GM12878 (cell line): ENCODE results near the gene INTS13. TPM values are rescaled to one million over a fixed set of nuclear protein-coding genes. Genes with fewer than 3 reads are reported as not detected.

Experiments used
- BACH1 ChIP-seq: fragments of 450-650 bp; IDR thresholded peaks from 2 replicates; pipeline ENCODE4 v1.6.1; 2017; ENCODE audit warnings: mild to moderate bottlenecking, borderline replicate concordance
- BCL11A ChIP-seq: IDR thresholded peaks from 2 replicates; pipeline ENCODE4 v1.6.1; 2011; ENCODE audit warnings: low read depth, low read length
- DPF2 ChIP-seq: fragments of 450-650 bp; IDR thresholded peaks from 2 replicates; pipeline ENCODE4 v1.6.1; 2017; ENCODE audit warnings: mild to moderate bottlenecking
- ETV6 ChIP-seq, 2 experiments: fragments of 450-650 bp in 1 of 2; IDR thresholded peaks in 1 of 2; conservative IDR thresholded peaks in 1 of 2; 2 replicates each; pipeline ENCODE4 v1.6.1; 2014; ENCODE audit warnings: antibody characterized with exemption in 1 of 2, borderline replicate concordance in 1 of 2, low read depth in 1 of 2, mild to moderate bottlenecking in 1 of 2, moderate library complexity in 1 of 2
- HCFC1 ChIP-seq: fragments of 150-350 bp; IDR thresholded peaks from 2 replicates; pipeline ENCODE4 v1.6.1; 2014; ENCODE audit warnings: low read length
- HDAC2 ChIP-seq: fragments of 200-600 bp; sonication (generic); IDR thresholded peaks from 2 replicates; pipeline ENCODE4 v1.6.1; 2017
- MAX ChIP-seq: IDR thresholded peaks from 2 replicates; pipeline ENCODE4 v1.6.1; 2012; ENCODE audit warnings: low read depth, low read length, improper control_type of control experiment
- MYB ChIP-seq: fragments of 150-350 bp; IDR thresholded peaks from 2 replicates; pipeline ENCODE4 v1.6.1; 2014; ENCODE audit warnings: mild to moderate bottlenecking, low read depth, low read length, borderline replicate concordance
- NR2C2 ChIP-seq: IDR thresholded peaks from 2 replicates; pipeline ENCODE4 v1.6.1; 2011; ENCODE audit warnings: borderline replicate concordance, low read depth; ENCODE audit not compliant: control insufficient read depth, insufficient read length
- PBX3 ChIP-seq: IDR thresholded peaks from 2 replicates; pipeline ENCODE4 v1.6.1; 2011; ENCODE audit warnings: mild to moderate bottlenecking, low read depth, low read length, moderate library complexity; ENCODE audit not compliant: insufficient replicate concordance
- POU2F2 ChIP-seq: IDR thresholded peaks from 3 replicates; pipeline ENCODE4 v1.6.1; 2011; ENCODE audit warnings: low read depth, mild to moderate bottlenecking, low read length, borderline replicate concordance
- RAD21 ChIP-seq: IDR thresholded peaks from 2 replicates; pipeline ENCODE4 v1.6.1; 2011; ENCODE audit warnings: mild to moderate bottlenecking, low read depth, low read length, moderate library complexity; ENCODE audit not compliant: insufficient read depth
- RFX5 ChIP-seq: IDR thresholded peaks from 2 replicates; pipeline ENCODE4 v1.6.1; 2011; ENCODE audit warnings: low read depth, low read length, improper control_type of control experiment
- SIN3A ChIP-seq: IDR thresholded peaks from 2 replicates; pipeline ENCODE4 v1.6.1; 2012; ENCODE audit warnings: low read depth, low read length, improper control_type of control experiment
- TCF7 ChIP-seq: IDR thresholded peaks from 2 replicates; pipeline ENCODE4 v1.6.1; 2014; ENCODE audit warnings: antibody characterized with exemption, borderline replicate concordance
- ZNF217 ChIP-seq: fragments of 450-650 bp; IDR thresholded peaks from 2 replicates; pipeline ENCODE4 v1.6.1; 2017; ENCODE audit warnings: antibody characterized with exemption, mild to moderate bottlenecking
- ZNF384 ChIP-seq: IDR thresholded peaks from 2 replicates; pipeline ENCODE4 v1.6.1; 2012; ENCODE audit warnings: low read depth, mild to moderate bottlenecking, low read length, improper control_type of control experiment, borderline replicate concordance
- ZSCAN29 ChIP-seq: fragments of 450-650 bp; IDR thresholded peaks from 2 replicates; pipeline ENCODE4 v1.6.1; 2017; ENCODE audit warnings: mild to moderate bottlenecking, moderate library complexity
- polyA plus RNA-seq, 11 experiments: library from polyadenylated mRNA; depleted of rRNA in 4 of 11; unstranded in 6 of 11; stranded (reverse) in 5 of 11; fragments of >200 nt; fragmentation: Nextera tagmentation in 4 of 11; fragmentation: Illumina TruSeq in 1 of 11; extraction: Ambion mirVana in 4 of 11; extraction: Trizol in 1 of 11; gene quantifications; 1 replicate in 1 of 11; 2 replicates in 10 of 11; pipeline versions ENCODE4 v1.2.1 to v1.2.3, GENCODE V29; 2011 to 2016; ENCODE audit warnings: inconsistent platforms in 2 of 11, missing spikeins in 2 of 11, low read depth in 1 of 11
- total RNA-seq, 4 experiments: library from RNA; depleted of rRNA in 3 of 4; stranded (reverse); fragments of >200 nt in 3 of 4; fragmentation: Illumina TruSeq in 1 of 4; extraction: Trizol in 1 of 4; gene quantifications; 2 replicates each; pipeline versions ENCODE4 v1.2.1 to v1.2.3, GENCODE V29; 2013 to 2021
- TF ChIP-seq, protein P1 (sequence below): fragments of 450-650 bp; IDR thresholded peaks from 2 replicates; pipeline ENCODE4 v1.6.1; 2018; ENCODE audit warnings: borderline replicate concordance, mild to moderate bottlenecking; ENCODE audit not compliant: partially characterized antibody
- TF ChIP-seq, protein P2 (sequence below): fragments of 450-650 bp; conservative IDR thresholded peaks from 2 replicates; pipeline ENCODE4 v1.6.1; 2017; ENCODE audit warnings: mild to moderate bottlenecking, moderate library complexity
- TF ChIP-seq, protein P3 (sequence below): fragments of 450-650 bp; IDR thresholded peaks from 2 replicates; pipeline ENCODE4 v1.6.1; 2017; ENCODE audit warnings: antibody characterized with exemption, mild to moderate bottlenecking, moderate library complexity

The INTS13 gene
- total and polyA plus RNA-seq, 10 of the 15 experiments (the other 5 are each of a cell fraction or from before 2014, with no cell fraction given) = 33.4 to 72.0 (median 59.9) TPM

DNA sequence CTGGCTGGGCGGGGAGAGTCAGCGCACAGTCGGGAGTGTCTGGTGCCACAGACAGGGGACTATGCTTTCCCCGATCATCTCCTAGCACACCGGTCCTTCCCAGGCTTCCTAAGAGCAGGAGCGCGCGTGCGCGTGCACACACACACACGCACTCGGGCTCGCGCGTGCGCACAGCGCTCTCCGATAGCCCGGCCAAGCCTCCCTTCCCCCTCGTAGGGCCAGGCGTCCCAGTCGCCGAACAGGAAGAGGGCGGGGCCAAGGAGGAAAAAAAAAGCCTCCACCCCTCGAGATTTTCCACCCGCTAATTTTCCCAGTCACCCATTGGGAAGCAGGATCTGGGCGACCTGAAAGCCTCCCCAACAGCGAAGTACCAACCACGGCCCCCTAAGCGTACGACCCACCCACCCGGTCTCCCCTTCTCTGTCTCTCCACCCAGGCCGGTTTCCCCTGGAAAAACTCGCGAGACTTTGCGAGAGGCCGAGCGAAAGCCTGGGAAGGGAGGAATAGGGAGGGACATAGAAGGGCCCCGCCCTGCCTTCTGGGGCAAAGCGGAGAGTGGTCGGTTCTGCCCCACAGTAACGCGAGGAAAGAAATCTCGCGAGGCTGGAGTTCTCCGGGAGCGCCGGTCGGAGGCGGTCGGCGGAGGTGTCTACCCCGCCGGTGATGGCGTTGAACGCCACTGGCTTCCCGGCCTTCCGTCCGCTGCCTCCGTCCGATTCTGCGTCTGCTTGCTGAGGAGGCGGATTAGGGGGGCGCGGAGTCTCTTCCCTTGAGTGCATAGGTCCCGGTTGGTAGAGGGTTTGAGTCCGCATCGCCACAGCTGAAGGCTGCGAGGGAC lies at the start of gene INTS13, which contains the start of gene FGFR1OP2 (continued):
- TF ChIP-seq, protein P1, sequence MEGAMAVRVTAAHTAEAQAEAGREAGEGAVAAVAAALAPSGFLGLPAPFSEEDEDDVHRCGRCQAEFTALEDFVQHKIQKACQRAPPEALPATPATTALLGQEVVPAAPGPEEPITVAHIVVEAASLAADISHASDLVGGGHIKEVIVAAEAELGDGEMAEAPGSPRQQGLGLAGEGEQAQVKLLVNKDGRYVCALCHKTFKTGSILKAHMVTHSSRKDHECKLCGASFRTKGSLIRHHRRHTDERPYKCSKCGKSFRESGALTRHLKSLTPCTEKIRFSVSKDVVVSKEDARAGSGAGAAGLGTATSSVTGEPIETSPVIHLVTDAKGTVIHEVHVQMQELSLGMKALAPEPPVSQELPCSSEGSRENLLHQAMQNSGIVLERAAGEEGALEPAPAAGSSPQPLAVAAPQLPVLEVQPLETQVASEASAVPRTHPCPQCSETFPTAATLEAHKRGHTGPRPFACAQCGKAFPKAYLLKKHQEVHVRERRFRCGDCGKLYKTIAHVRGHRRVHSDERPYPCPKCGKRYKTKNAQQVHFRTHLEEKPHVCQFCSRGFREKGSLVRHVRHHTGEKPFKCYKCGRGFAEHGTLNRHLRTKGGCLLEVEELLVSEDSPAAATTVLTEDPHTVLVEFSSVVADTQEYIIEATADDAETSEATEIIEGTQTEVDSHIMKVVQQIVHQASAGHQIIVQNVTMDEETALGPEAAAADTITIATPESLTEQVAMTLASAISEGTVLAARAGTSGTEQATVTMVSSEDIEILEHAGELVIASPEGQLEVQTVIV = peak; percentile 63
- TF ChIP-seq PBX3 (no peak), ZSCAN29 (no peak), POU2F2 (peak; percentile 70; the same call in 2 of the 3 replicates), ZNF217 (no peak), BACH1 (peak; percentile 77), BCL11A (no peak), MAX (0 out of 2 replicates have a peak, but pooled peaks have one; percentile 63), DPF2 (0 out of 2 replicates have a peak, but pooled peaks have one; percentile 13), NR2C2 (no peak), RFX5 (peak; percentile 11; the same call in 1 of the 2 replicates), RAD21 (no peak), HDAC2 (no peak), SIN3A (peak; percentile 44; the same call in 1 of the 2 replicates), ZNF384 (peak; percentile 96), MYB (no peak), HCFC1 (0 out of 2 replicates have a peak, but pooled peaks have one; percentile 12), ETV6 (conservative IDR thresholded peaks at IDR 0.05 in 1 of 2, IDR thresholded peaks at IDR 0.05 in 1 of 2; ENCODE audit: borderline replicate concordance in 1 of 2, low read depth in 1 of 2) (no peak), TCF7 (no peak)
- TF ChIP-seq, protein P2, sequence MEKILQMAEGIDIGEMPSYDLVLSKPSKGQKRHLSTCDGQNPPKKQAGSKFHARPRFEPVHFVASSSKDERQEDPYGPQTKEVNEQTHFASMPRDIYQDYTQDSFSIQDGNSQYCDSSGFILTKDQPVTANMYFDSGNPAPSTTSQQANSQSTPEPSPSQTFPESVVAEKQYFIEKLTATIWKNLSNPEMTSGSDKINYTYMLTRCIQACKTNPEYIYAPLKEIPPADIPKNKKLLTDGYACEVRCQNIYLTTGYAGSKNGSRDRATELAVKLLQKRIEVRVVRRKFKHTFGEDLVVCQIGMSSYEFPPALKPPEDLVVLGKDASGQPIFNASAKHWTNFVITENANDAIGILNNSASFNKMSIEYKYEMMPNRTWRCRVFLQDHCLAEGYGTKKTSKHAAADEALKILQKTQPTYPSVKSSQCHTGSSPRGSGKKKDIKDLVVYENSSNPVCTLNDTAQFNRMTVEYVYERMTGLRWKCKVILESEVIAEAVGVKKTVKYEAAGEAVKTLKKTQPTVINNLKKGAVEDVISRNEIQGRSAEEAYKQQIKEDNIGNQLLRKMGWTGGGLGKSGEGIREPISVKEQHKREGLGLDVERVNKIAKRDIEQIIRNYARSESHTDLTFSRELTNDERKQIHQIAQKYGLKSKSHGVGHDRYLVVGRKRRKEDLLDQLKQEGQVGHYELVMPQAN = peak; percentile 70
- TF ChIP-seq, protein P3, sequence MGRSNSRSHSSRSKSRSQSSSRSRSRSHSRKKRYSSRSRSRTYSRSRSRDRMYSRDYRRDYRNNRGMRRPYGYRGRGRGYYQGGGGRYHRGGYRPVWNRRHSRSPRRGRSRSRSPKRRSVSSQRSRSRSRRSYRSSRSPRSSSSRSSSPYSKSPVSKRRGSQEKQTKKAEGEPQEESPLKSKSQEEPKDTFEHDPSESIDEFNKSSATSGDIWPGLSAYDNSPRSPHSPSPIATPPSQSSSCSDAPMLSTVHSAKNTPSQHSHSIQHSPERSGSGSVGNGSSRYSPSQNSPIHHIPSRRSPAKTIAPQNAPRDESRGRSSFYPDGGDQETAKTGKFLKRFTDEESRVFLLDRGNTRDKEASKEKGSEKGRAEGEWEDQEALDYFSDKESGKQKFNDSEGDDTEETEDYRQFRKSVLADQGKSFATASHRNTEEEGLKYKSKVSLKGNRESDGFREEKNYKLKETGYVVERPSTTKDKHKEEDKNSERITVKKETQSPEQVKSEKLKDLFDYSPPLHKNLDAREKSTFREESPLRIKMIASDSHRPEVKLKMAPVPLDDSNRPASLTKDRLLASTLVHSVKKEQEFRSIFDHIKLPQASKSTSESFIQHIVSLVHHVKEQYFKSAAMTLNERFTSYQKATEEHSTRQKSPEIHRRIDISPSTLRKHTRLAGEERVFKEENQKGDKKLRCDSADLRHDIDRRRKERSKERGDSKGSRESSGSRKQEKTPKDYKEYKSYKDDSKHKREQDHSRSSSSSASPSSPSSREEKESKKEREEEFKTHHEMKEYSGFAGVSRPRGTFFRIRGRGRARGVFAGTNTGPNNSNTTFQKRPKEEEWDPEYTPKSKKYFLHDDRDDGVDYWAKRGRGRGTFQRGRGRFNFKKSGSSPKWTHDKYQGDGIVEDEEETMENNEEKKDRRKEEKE = no peak
